ENCODE data around the gene RACGAP1.

The RACGAP1 gene

GRCh38 chr12:50024227-50024626, 1.1 kb downstream of the RACGAP1 start:
- TF ChIP-seq CTCF (IDR thresholded peaks at IDR 0.05; ENCODE audit: extremely low read depth, missing control alignments) = no peak

GRCh38 chr12:50022903-50023302, 2.4 kb downstream of the RACGAP1 start:
- TF ChIP-seq CTCF (IDR thresholded peaks at IDR 0.05; ENCODE audit: extremely low read depth, missing control alignments) = no peak
- DNase-seq (ENCODE audit: low spot score) = no peak

More at GRCh38 chr12:50024227-50024626, 1.1 kb downstream of the RACGAP1 start:
- DNase-seq (ENCODE audit: low spot score) = no peak

- DNase-seq (ENCODE audit: low spot score) = no peak
- no peak for TF ChIP-seq CTCF (IDR thresholded peaks at IDR 0.05; ENCODE audit: extremely low read depth, missing control alignments)
Observed at GRCh38 chr12:50021031-50021430, 4.3 kb downstream of the RACGAP1 start.

GRCh38 chr12:50019524-50019923, 5.8 kb downstream of the RACGAP1 start:
- no peak for TF ChIP-seq CTCF (IDR thresholded peaks at IDR 0.05; ENCODE audit: extremely low read depth, missing control alignments)
- DNase-seq (ENCODE audit: low spot score) = no peak

- TF ChIP-seq CTCF (IDR thresholded peaks at IDR 0.05; ENCODE audit: extremely low read depth, missing control alignments) = no peak
- no peak for DNase-seq (ENCODE audit: low spot score)
Observed at GRCh38 chr12:50018968-50019367, 6.3 kb downstream of the RACGAP1 start.

- TF ChIP-seq CTCF (IDR thresholded peaks at IDR 0.05; ENCODE audit: extremely low read depth, missing control alignments) = no peak
- no peak for DNase-seq (ENCODE audit: low spot score)
Observed at GRCh38 chr12:50018154-50018553, 7.1 kb downstream of the RACGAP1 start.

GRCh38 chr12:50017641-50018040, 7.7 kb downstream of the RACGAP1 start:
- no peak for TF ChIP-seq CTCF (IDR thresholded peaks at IDR 0.05; ENCODE audit: extremely low read depth, missing control alignments)
- DNase-seq (ENCODE audit: low spot score) = no peak
